HEK293 (cell line): ENCODE results near the gene CDH8.

Experiments used
- CTCF ChIA-PET: fragments of 350-600 bp; formaldehyde crosslinking; extraction: SDS; loops from one replicate; lab custom pipeline; 2021; ENCODE audit warnings: antibody characterized with exemption; lab: Yijun Ruan, JAX
- POLR2A ChIA-PET: fragments of 300-600 bp; formaldehyde crosslinking; extraction: SDS; loops from one replicate; lab custom pipeline; 2020; ENCODE audit warnings: antibody characterized with exemption, inconsistent platforms; lab: Yijun Ruan, JAX
- H3K27ac ChIP-seq: fragments of 200-500 bp; sonication (Bioruptor generic); 2 replicates; pipeline ENCODE4 v1.5.1; 2014; ENCODE audit warnings: low read depth, low read length, control low read depth, inconsistent platforms; ENCODE audit errors: extremely low read depth
- H3K36me3 ChIP-seq, 2 experiments: fragments of 200-500 bp in 1 of 2; sonication (Bioruptor generic) in 1 of 2; 1 replicate in 1 of 2; 2 replicates in 1 of 2; pipeline ENCODE4 v1.5.1; 2014 to 2017; ENCODE audit warnings: inconsistent platforms in 2 of 2, low read length in 2 of 2; ENCODE audit not compliant: control insufficient read depth in 2 of 2, insufficient read depth in 1 of 2
- H3K4me1 ChIP-seq: fragments of 200-500 bp; sonication (Bioruptor generic); 2 replicates; pipeline ENCODE4 v1.5.1; 2014; ENCODE audit warnings: mild to moderate bottlenecking, low read length, inconsistent platforms; ENCODE audit not compliant: control insufficient read depth, insufficient read depth
- H3K4me3 ChIP-seq: 2 replicates; pipeline ENCODE4 v1.5.1; 2011; ENCODE audit warnings: low read depth, mild to moderate bottlenecking, control low read depth, low read length, moderate library complexity
- H3K9me3 ChIP-seq: fragments of 200-500 bp; sonication (Bioruptor generic); 2 replicates; pipeline ENCODE4 v1.5.1; 2014; ENCODE audit warnings: low read depth, low read length, inconsistent platforms; ENCODE audit not compliant: control insufficient read depth, insufficient read depth
- IKZF3 ChIP-seq: fragments of 450-650 bp; IDR thresholded peaks from 2 replicates; pipeline ENCODE4 v1.5.0; 2018; ENCODE audit warnings: missing biosample characterization, mild to moderate bottlenecking, missing genetic modification characterization, moderate library complexity
- PRDM10 ChIP-seq: fragments of 450-650 bp; formaldehyde crosslinking; IDR thresholded peaks from 2 replicates; pipeline ENCODE4 v1.5.1; 2016; ENCODE audit warnings: missing biosample characterization, missing genetic modification characterization
- PRDM4 ChIP-seq: fragments of 450-650 bp; formaldehyde crosslinking; IDR thresholded peaks from 2 replicates; pipeline ENCODE4 v1.5.1; 2017; ENCODE audit warnings: missing biosample characterization, missing genetic modification characterization
- RBAK ChIP-seq: fragments of 450-650 bp; formaldehyde crosslinking; IDR thresholded peaks from 2 replicates; pipeline ENCODE4 v1.5.1; 2016; ENCODE audit warnings: missing biosample characterization, missing genetic modification characterization
- WT1 ChIP-seq: fragments of 450-650 bp; formaldehyde crosslinking; IDR thresholded peaks from 2 replicates; pipeline ENCODE4 v1.5.1; 2016; ENCODE audit warnings: missing biosample characterization, missing genetic modification characterization
- ZBTB17 ChIP-seq: fragments of 450-650 bp; formaldehyde crosslinking; IDR thresholded peaks from 2 replicates; pipeline ENCODE4 v1.5.1; 2016; ENCODE audit warnings: missing biosample characterization, missing genetic modification characterization
- ZFP37 ChIP-seq: fragments of 450-650 bp; formaldehyde crosslinking; IDR thresholded peaks from 2 replicates; pipeline ENCODE4 v1.5.1; 2016; ENCODE audit warnings: missing biosample characterization, missing genetic modification characterization
- ZNF146 ChIP-seq: fragments of 450-650 bp; formaldehyde crosslinking; IDR thresholded peaks from 2 replicates; pipeline ENCODE4 v1.5.1; 2016; ENCODE audit warnings: missing biosample characterization, missing genetic modification characterization
- ZNF184 ChIP-seq: fragments of 450-650 bp; IDR thresholded peaks from 2 replicates; pipeline ENCODE4 v1.5.1; 2018; ENCODE audit warnings: missing biosample characterization, mild to moderate bottlenecking, missing genetic modification characterization
- ZNF391 ChIP-seq: fragments of 450-650 bp; formaldehyde crosslinking; IDR thresholded peaks from 2 replicates; pipeline ENCODE4 v1.5.1; 2016; ENCODE audit warnings: low read depth, missing biosample characterization, missing genetic modification characterization, borderline replicate concordance
- ZNF394 ChIP-seq: fragments of 450-650 bp; formaldehyde crosslinking; IDR thresholded peaks from 2 replicates; pipeline ENCODE4 v1.5.1; 2016; ENCODE audit warnings: missing biosample characterization, missing genetic modification characterization, mild to moderate bottlenecking, moderate library complexity, borderline replicate concordance
- ZNF549 ChIP-seq: fragments of 450-650 bp; IDR thresholded peaks from 2 replicates; pipeline ENCODE4 v1.5.1; 2018; ENCODE audit warnings: missing biosample characterization, missing genetic modification characterization, mild to moderate bottlenecking, inconsistent platforms, moderate library complexity
- ZNF580 ChIP-seq: fragments of 450-650 bp; formaldehyde crosslinking; IDR thresholded peaks from 2 replicates; pipeline ENCODE4 v1.5.1; 2016; ENCODE audit warnings: missing biosample characterization, missing genetic modification characterization
- ZNF596 ChIP-seq: fragments of 450-650 bp; IDR thresholded peaks from 2 replicates; pipeline ENCODE4 v1.5.0; 2018; ENCODE audit warnings: missing biosample characterization, mild to moderate bottlenecking, missing genetic modification characterization, moderate library complexity
- ZNF621 ChIP-seq: fragments of 450-650 bp; formaldehyde crosslinking; IDR thresholded peaks from 2 replicates; pipeline ENCODE4 v1.5.1; 2017; ENCODE audit warnings: missing biosample characterization, missing genetic modification characterization
- ZNF624 ChIP-seq: fragments of 450-650 bp; formaldehyde crosslinking; IDR thresholded peaks from 2 replicates; pipeline ENCODE4 v1.5.1; 2017; ENCODE audit warnings: missing biosample characterization, missing genetic modification characterization
- ZNF658 ChIP-seq: fragments of 450-650 bp; formaldehyde crosslinking; IDR thresholded peaks from 2 replicates; pipeline ENCODE4; 2016; ENCODE audit warnings: missing biosample characterization, missing genetic modification characterization
- ZSCAN23 ChIP-seq: fragments of 450-650 bp; formaldehyde crosslinking; IDR thresholded peaks from 2 replicates; pipeline ENCODE4 v1.5.1; 2016; ENCODE audit warnings: missing biosample characterization, missing genetic modification characterization

CDH8 gene

GRCh38 chr16:62036101-62036801 lies at the start of gene CDH8:
Gene CDH8, minus strand, starts transcription at chr16:62036438. Its CDS starts 15,035 bp downstream, at chr16:62021403.
- H3K27ac ChIP-seq: no peak within 1 kb of the TSS
- no peaks in the 10 kb centered on the region for H3K9me3 ChIP-seq

GRCh38 chr16:62079236-62079635 lies 43.0 kb upstream of the CDH8 start:
- ChIA-PET POLR2A (no interaction called here), CTCF (interaction anchor here (0.6 kb wide), 1 partner anchor 478 kb away, joined by 3 read pairs; no protein-coding TSS in a partner anchor)
- TF ChIP-seq RBAK (no peak), ZNF391 (tag by site-specific recombination) (no peak), ZSCAN23 (no peak), ZNF580 (no peak), IKZF3 (no peak), ZNF394 (tag by site-specific recombination) (no peak), PRDM4 (tag by site-specific recombination) (no peak), ZBTB17 (tag by site-specific recombination) (no peak), ZNF596 (tag by site-specific recombination) (no peak), ZNF624 (tag by site-specific recombination) (no peak), ZFP37 (no peak), ZNF621 (no peak), PRDM10 (no peak), WT1 (tag by site-specific recombination) (no peak), ZNF658 (tag by site-specific recombination) (no peak), ZNF549 (tag by site-specific recombination) (no peak), ZNF184 (tag by site-specific recombination) (no peak)
- no peaks in the 10 kb centered on the region for H3K4me1 ChIP-seq
- no peaks in the 10 kb centered on the region for H3K36me3 ChIP-seq
- no peak overlapping the region for H3K27ac ChIP-seq
- no peak overlapping the region for H3K4me3 ChIP-seq
- no peaks in the 10 kb centered on the region for H3K9me3 ChIP-seq

More at GRCh38 chr16:62036101-62036801, at the start of gene CDH8:
- Histone ChIP-seq H3K4me3 (peak within 1 kb of the TSS; percentile 56), H3K4me1 (no peaks in the 10 kb centered on the region)
- CTCF ChIA-PET: no interaction called here
- TF ChIP-seq ZNF146: no peak
- TF ChIP-seq, all 188 proteins: peak for 0
- POLR2A ChIA-PET: no interaction called here
- H3K36me3 ChIP-seq: no peaks in the 10 kb centered on the region
